ENCODE data around the gene PKP1. TPM values are rescaled to one million over a fixed set of nuclear protein-coding genes. Genes with fewer than 3 reads are reported as not detected.

The PKP1 gene
- total and polyA plus RNA-seq, 2 of the 4 experiments (the other 2 are of a cell fraction): 0.18 to 0.36 TPM

DNA sequence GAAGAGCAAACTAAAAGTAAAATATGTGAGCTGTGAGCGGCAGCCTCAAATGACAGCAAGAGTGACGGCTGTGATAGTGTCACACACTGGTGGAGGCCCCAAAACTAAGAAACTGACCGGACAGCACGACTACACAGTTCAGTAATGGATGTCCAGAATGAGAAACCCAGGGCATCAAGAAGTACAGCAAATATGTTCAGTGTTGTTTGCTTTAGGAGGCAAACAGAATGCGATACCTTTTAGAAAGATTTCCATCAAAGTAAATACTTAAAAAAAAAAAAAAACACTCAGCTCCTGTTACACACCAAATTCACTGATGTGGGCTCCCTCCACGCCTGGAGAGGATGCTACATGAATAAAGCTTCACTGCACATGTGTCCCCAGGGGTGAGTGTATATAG lies 1.1 kb upstream of the PKP1 start:
- DNase-seq (no peak), ATAC-seq (ENCODE audit: low read depth) (no peak)
- Histone ChIP-seq H2BK5ac (ENCODE audit: low read depth, low read length, poor library complexity, severe bottlenecking) (no peak overlapping the region), H3K4ac (ENCODE audit: low read depth, low read length) (no peak overlapping the region), H3K9ac (ENCODE audit: low read depth, low read length) (no peak overlapping the region), H3K9me1 (ENCODE audit: insufficient read depth, low read length) (no peaks in the 10 kb centered on the region), H3K14ac (replicated peaks; ENCODE audit: low read depth, low read length) (no peak overlapping the region), H3K27ac (ENCODE audit: insufficient read depth, low read length) (no peak overlapping the region), H4K20me1 (ENCODE audit: insufficient read depth, low read length) (no peaks in the 10 kb centered on the region), H2BK15ac (ENCODE audit: low read depth, low read length) (no peak overlapping the region), H3K4me1 (ENCODE audit: control insufficient read depth, insufficient read depth, low read length) (peaks cover 2% of the 10 kb centered on the region; the same call in 1 of the 2 replicates), H3K23ac (ENCODE audit: low read depth, low read length) (no peak overlapping the region), H2AK9ac (replicated peaks; ENCODE audit: low read depth, low read length, poor library complexity) (no peak overlapping the region), H3K4me3 (ENCODE audit: insufficient read depth, low read depth, low read length) (no peak overlapping the region), H3K9me3 (ENCODE audit: control insufficient read depth, insufficient read depth, low read length) (no peaks in the 10 kb centered on the region; the same call in 1 of the 2 replicates), H2BK120ac (ENCODE audit: low read depth, low read length) (no peak overlapping the region), H3K27me3 (ENCODE audit: control insufficient read depth, insufficient read depth, low read length) (peaks cover 74% of the 10 kb centered on the region), H2AK5ac (ENCODE audit: low read depth, low read length) (no peak overlapping the region), H4K91ac (ENCODE audit: insufficient read depth, low read depth, low read length) (no peak overlapping the region), H3K4me2 (ENCODE audit: low read depth, low read length) (no peak overlapping the region), H3K56ac (ENCODE audit: extremely low read depth, insufficient read depth, low read length) (no peak overlapping the region), H4K8ac (ENCODE audit: low read depth in 2 of 2, low read length in 2 of 2) (no peak overlapping the region), H2AFZ (replicated peaks; ENCODE audit: low read length, poor library complexity) (no peak overlapping the region), H4K5ac (ENCODE audit: low read depth, low read length) (no peak overlapping the region), H2BK20ac (ENCODE audit: low read depth, low read length) (no peak overlapping the region), H3K36me3 (ENCODE audit: control insufficient read depth, insufficient read depth, low read length) (no peaks in the 10 kb centered on the region), H3K18ac (ENCODE audit: low read depth, low read length) (no peak overlapping the region), H3K79me1 (ENCODE audit: low read depth in 1 of 2, low read length in 2 of 2) (no peaks in the 10 kb centered on the region)
- dilution Hi-C loops (cut with HindIII; ENCODE audit: low sequenced_read_pairs, unreplicated experiment): no loop called here
- intact Hi-C loops (cut with micrococcal nuclease): no loop called here
- in situ Hi-C loops (cut with MboI; ENCODE audit: low sequenced_read_pairs): no loop called here
- POLR2A ChIA-PET (ENCODE audit: unreplicated experiment): no interaction called here
- CTCF ChIA-PET: interaction anchor here (0.7 to 1.5 kb wide), 3 partner anchors 11 to 116 kb away, joined by 3 to 4 read pairs (median 3); no protein-coding TSS in a partner anchor
- TF ChIP-seq, protein P1, sequence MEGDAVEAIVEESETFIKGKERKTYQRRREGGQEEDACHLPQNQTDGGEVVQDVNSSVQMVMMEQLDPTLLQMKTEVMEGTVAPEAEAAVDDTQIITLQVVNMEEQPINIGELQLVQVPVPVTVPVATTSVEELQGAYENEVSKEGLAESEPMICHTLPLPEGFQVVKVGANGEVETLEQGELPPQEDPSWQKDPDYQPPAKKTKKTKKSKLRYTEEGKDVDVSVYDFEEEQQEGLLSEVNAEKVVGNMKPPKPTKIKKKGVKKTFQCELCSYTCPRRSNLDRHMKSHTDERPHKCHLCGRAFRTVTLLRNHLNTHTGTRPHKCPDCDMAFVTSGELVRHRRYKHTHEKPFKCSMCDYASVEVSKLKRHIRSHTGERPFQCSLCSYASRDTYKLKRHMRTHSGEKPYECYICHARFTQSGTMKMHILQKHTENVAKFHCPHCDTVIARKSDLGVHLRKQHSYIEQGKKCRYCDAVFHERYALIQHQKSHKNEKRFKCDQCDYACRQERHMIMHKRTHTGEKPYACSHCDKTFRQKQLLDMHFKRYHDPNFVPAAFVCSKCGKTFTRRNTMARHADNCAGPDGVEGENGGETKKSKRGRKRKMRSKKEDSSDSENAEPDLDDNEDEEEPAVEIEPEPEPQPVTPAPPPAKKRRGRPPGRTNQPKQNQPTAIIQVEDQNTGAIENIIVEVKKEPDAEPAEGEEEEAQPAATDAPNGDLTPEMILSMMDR (conservative IDR thresholded peaks at IDR 0.05; ENCODE audit: low read depth, low read length): no peak
- TF ChIP-seq MAFK (IDR thresholded peaks at IDR 0.05; ENCODE audit: low read depth, low read length): no peak
- no peak for TF ChIP-seq RAD21 (IDR thresholded peaks at IDR 0.05; ENCODE audit: low read length)
- TF ChIP-seq POLR2A (IDR thresholded peaks at IDR 0.05; ENCODE audit: low read depth, low read length): no peak
- TF ChIP-seq RCOR1 (IDR thresholded peaks at IDR 0.05; ENCODE audit: insufficient replicate concordance, low read length): no peak
- TF ChIP-seq SMC3 (IDR thresholded peaks at IDR 0.05; ENCODE audit: low read depth, low read length): no peak
- TF ChIP-seq CEBPB (IDR thresholded peaks at IDR 0.05; ENCODE audit: low read depth, low read length): no peak
- TF ChIP-seq CHD1 (IDR thresholded peaks at IDR 0.05; ENCODE audit: low read depth, low read length): no peak
- no peak for TF ChIP-seq MXI1 (IDR thresholded peaks at IDR 0.05; ENCODE audit: borderline replicate concordance, low read depth, low read length)
- TF ChIP-seq BHLHE40 (IDR thresholded peaks at IDR 0.05; ENCODE audit: low read depth, low read length): no peak
- TF ChIP-seq FOS (IDR thresholded peaks at IDR 0.05; ENCODE audit: low read depth, low read length): no peak
- TF ChIP-seq, protein P2, sequence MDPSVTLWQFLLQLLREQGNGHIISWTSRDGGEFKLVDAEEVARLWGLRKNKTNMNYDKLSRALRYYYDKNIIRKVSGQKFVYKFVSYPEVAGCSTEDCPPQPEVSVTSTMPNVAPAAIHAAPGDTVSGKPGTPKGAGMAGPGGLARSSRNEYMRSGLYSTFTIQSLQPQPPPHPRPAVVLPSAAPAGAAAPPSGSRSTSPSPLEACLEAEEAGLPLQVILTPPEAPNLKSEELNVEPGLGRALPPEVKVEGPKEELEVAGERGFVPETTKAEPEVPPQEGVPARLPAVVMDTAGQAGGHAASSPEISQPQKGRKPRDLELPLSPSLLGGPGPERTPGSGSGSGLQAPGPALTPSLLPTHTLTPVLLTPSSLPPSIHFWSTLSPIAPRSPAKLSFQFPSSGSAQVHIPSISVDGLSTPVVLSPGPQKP (IDR thresholded peaks at IDR 0.05; ENCODE audit: borderline replicate concordance, low read depth, low read length): no peak
- TF ChIP-seq, protein P3, sequence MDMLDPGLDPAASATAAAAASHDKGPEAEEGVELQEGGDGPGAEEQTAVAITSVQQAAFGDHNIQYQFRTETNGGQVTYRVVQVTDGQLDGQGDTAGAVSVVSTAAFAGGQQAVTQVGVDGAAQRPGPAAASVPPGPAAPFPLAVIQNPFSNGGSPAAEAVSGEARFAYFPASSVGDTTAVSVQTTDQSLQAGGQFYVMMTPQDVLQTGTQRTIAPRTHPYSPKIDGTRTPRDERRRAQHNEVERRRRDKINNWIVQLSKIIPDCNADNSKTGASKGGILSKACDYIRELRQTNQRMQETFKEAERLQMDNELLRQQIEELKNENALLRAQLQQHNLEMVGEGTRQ (IDR thresholded peaks at IDR 0.05; ENCODE audit: low read depth, low read length): no peak
- TF ChIP-seq RFX5 (IDR thresholded peaks at IDR 0.05; ENCODE audit: low read depth, low read length): no peak
- no peak for TF ChIP-seq MAZ (IDR thresholded peaks at IDR 0.05; ENCODE audit: borderline replicate concordance, low read depth, low read length)
- TF ChIP-seq NFE2L2 (IDR thresholded peaks at IDR 0.05; ENCODE audit: low read depth, low read length): no peak
- BruUV-seq (replicated peaks): no TSS peak
- 71% methylated on average over 3 of the region's 6 CpGs; no CpG with 5 or more reads in 1 of the 2 experiments for WGBS, 2 experiments (ENCODE audit: extremely low coverage in 2 of 2, insufficient read length in 1 of 2)

All from IMR-90 (cell line).